ENCODE data around the gene AUTS2.
"Not testable (repeated sequence)": the region's sequence is repeated elsewhere in the genome, so short reads cannot be mapped to it uniquely, and the experiment has no call there.

AUTS2 gene

DNA sequence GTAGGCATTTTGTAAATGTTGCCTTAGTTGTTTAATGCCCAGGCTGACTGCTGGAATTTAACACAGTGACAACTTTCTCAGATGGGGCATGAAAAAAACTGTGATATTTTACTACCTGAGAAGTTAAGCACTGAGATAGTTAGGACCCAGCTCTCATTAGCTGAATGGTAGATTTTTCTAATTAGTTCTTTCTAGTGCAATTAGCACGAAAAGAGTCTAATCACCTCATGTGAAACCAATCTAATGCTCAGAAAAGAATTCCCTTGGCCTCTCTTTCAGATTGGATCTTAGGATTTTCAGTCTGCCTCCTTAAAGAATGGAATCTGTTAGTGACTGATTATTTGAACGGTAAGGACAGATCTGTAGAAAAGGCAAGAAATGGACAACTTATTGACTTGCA, 743.2 kb downstream of the AUTS2 start:
- DNase-seq (ENCODE audit: low read depth, low spot score), result no peak

DNA sequence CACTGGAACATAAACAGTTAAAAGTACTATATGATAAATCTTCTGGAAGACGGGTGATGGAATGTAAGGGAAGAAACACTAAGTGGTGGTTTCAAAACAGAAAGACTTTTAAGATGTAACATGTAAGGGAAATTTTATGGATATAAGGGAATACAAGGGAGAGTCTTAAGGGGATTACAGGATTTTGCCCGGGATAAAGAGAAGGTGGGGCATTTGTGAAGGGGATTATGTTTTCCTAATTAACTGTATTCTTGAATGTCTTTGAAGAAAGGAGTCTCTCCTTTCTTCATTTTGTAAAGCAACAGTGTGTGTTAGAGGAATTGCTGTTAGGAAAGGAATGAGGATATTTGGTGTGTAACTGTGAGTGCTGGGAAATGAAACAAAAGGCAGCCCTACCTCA, 745.2 kb downstream of the AUTS2 start:
- DNase-seq (ENCODE audit: low read depth, low spot score), result no peak

DNA sequence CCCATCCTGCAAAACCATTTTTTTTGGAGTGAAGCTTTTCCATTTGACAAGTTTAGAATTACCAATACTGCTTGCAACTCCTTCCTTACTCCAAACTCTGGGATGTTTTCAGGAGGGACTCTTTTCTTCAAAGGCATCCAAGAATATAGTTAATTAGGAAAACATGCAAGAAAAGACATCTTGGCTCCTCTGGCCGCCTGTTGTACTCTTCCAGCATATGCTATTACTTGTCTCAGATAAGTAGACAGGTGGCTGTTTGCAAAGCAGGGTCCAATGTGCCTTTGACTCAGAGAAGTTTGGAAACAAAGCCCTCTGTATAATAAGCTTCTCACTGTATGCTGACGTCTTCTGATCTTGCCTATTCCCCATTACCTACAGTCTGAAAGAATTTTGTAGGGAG, 746.5 kb downstream of the AUTS2 start:
- no peak for DNase-seq (ENCODE audit: low read depth, low spot score)

DNA sequence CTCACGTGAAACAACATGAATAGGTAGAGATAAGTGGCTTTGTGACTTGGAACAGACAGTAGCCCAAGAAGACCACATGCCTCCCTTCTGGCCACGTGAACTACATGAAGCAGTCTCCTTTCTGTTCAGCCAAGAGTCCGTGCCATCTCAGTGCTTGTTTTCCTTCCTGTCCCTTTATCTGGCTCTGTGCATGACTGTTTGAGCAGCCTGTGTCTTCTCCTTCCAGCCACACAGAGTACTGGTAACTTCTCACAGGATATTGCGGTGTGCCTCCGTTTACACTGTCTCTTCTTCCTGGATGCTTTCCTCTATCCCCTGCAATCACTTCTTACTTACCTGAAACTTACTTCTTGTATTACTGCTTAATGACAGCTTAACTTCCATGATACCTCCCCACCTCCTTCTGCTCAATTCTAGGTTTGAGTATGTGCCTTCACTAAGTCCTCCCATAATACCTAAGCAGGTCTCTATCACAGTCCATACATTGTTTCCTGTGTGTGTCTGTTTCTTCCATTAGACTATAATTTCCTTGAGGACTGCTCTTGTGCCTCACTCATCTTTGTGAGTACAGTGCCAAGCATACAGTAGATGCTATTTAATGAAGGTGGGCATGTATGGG, 748.7 kb downstream of the AUTS2 start:
- no peak for DNase-seq (ENCODE audit: low read depth, low spot score)

DNA sequence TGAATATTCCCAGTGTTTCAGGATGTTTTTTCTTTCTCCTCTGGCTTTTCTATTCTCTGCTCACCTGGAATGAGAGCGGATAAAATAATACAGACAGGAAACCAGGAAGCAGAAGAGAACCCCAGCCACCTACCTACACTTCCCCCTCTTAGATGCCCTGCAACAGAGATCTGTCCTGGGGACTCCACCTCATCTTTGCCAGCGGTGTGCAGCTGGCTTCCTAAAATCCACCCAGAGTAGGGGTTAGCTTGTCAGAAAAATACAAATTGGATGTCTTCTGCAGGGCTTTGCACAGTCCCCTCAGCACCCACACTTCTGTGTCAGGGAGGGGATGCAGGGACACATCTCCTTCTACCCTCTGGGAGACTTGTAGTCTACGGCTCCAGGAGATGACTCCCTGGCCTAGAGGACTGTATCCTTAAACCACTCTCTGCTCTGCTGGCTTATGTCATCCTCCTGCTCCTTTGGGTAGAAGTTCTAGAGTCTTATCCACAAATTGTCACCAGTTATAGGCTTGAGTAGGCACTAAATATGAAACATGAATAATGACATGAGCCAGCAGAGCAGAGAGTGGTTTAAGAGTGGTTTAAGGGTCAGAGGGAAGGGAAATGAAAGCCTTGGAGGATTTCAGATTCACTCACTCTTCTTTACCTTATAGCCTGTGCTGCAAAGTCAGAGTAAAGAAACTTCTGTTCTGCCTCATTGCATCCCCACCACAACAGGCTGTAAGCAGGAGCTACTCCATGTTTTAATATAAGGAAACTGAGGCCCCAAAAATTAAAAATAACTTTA, 749.4 kb downstream of the AUTS2 start:
- DNase-seq (ENCODE audit: low read depth, low spot score), result no peak

DNA sequence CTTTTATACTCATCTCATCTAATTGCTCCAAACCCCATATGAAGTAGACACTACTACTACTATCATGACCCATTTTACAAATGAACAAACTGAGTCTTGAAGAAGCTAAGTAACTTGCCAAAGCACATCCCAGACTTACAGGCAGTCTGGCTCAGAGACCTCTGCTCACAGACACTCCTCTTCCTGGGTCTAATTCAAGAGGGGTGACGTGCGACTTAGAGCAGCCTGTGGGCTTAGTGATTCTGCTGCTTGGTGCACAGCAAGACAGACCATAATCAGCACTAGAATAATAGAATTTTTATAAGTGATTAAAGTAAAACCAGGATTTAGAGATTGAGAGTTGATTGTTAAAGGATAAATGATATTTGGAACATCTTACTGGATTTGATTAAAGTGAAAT, 750.8 kb downstream of the AUTS2 start:
- no peak for DNase-seq (ENCODE audit: low read depth, low spot score)

DNA sequence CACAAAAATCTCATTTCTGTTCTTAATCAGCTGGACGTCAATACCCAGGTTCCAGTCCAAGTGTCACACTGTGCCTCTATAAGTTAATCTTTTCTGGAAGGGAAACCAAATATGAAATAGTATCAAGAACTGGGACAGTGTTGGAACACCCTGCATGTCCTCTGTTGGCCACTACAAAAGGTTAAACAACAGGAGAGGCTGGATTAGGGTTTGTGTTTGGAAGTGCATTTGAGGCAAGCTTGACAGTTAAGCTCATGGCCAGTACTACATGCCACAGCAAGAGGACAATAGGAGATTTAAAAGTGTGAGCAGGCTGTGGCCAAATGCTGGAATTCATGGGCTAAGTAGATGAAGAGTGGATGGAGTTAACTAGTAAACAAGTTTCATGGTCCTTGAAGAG, 751.5 kb downstream of the AUTS2 start:
- DNase-seq (ENCODE audit: low read depth, low spot score), result no peak

DNA sequence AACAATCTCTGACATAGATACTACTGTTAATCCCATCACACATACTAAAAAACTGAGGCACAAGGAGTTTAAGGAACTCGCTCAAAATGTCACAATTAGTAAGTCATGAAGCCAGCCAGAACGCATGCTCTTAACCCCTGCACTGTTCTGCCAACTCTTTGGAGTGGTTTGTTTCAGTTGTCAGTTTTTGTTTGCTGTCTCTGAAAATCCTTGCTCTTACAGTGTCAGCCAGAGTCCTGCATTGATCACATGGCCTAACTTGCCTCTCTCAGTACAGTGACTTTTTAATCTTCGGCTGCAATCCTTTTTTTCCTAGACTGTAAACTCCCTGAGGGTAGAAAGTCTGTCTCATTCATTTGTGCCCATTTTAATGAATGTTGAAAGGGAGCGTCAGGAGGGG, 753.8 kb downstream of the AUTS2 start:
- DNase-seq (ENCODE audit: low read depth, low spot score), result no peak

DNA sequence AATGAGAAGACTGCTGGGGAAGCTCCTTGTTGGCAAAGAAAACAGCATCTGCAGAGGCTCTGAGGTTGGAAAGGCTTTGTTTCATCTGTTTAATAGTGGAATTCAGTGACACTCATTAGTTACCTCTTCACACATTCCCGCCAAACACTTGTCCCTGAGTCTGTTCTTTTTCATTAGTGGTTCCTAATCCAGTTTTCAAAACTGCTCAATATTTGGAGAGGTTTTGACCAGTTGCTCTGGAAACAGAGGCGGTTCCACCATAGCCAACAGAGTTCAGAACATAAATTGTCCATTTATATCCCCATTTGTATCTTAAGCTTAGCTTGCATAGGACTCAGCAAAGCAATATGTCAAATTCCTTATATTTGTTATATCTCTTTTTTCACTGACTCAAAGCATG, 754.6 kb downstream of the AUTS2 start:
- DNase-seq (ENCODE audit: low read depth, low spot score), result no peak

DNA sequence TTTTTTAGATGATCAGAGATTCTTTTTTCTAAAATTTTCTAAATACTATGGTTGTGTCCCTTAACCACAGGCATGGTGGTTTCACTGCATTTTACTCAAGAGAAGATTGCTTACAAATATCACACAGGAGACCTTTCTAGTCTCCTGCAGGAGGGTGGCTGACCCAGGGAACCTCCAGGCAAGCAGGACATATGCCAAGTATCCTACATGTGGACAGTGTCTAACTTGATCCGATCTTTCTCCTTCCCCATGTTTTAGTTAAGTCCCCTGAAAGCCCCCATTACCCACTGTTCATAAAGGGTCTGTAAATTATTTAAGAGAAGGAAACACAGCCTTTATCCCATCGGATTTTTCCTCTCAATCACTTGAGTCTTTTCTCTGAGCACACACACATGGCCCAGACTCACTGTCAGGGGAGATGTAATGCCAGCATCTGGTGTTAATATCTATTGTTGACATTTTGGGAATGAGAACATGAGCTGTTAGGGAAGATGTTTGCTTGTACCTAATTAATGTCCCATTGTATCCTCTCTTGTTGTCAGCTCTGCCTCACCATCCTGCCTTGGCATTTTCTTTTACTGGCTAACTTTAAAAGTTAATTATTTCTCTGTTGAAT, 755.2 kb downstream of the AUTS2 start:
- no peak for DNase-seq (ENCODE audit: low read depth, low spot score)

DNA sequence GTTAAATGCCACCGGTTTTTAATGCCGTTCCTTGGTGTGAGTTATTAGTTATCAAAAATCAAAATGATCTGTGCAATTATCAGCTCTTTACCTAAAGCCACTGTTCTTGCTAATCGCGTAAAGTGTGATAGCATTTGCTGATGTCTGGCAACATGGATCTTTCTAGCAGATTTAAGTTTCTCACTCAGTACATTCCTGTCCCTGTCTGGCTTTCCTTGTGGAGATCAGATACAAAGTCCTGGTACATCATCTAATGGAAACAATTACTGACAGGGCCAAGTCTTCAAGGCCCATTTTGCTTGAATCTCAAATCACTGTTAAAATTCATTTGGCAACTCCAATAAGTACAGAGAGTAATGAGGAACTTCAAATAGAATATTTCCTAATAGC, 755.7 kb downstream of the AUTS2 start:
- no peak for DNase-seq (ENCODE audit: low read depth, low spot score)

DNA sequence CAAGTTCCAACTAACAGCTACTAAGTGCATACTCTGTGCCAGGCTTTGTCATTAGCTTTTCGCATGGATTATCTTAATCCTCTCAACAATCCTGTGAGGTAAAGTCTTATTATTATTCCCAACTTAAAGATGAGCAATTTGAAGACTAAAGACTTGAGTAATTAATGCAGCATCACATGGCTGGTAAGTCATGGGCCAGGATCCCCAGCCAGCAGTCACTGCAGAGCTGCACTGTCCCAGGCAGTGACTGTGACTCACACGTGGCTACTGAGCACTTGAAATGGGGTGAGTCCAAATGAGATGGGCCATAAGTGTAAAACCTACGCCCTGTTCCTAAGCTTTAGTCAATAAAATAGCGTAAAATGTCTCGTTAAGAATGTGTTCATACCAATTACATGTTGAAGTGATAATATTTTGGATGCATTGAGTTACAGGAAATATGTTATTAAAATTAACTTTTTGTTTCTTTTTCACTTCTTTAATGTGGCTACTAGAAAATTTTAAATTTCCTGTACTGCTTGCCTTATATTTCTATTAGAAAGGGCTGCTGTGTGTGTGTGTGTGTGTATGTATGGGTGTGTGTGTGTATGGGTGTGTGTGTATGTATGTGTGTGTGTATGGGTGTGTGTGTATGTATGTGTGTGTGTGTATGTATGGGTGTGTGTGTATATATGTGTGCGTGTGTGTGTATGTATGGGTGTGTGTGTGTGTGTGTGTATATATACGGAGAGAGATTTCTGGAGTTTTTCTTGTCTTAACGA, 756.3 kb downstream of the AUTS2 start:
- no peak for DNase-seq (ENCODE audit: low read depth, low spot score)

DNA sequence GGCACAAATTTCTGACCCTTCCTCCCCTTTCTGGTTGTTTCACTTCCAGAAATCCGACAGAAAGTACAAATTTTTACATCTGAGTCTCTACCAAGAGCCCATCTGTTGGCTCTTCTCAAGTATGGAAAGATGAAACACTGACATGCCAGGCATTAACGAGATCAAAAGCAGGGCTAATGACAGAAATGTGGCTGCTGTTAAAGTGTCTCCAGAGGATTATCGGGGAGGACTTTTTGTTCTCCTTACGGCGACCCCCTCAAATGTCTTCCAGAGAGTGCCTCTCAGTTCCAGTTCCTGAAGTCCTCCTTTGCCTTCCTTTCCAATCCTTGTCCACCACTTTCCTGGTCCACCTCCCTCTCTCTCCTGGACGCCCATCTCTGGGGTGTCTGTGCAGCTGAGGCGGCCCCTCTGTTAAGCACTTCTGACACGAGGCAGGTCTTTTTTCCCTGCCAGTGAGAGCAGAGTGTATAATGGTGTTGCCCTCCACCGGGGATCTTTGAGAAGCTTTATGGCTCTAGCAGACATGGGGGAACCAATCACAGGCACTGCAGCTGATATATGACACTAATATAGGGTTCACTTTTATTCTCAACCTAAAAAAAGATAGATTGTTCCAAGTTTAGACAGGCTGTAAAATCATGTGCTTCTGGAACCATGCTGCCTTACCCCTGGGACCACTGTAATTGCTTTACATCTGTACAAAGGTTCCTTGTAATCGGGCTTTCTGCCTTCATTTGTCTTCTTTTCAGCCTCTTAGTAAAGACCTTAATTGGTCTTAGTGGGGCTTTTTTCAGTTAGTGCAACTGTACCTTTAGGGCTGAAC, 757.1 kb downstream of the AUTS2 start:
- DNase-seq (ENCODE audit: low read depth, low spot score), result no peak

DNA sequence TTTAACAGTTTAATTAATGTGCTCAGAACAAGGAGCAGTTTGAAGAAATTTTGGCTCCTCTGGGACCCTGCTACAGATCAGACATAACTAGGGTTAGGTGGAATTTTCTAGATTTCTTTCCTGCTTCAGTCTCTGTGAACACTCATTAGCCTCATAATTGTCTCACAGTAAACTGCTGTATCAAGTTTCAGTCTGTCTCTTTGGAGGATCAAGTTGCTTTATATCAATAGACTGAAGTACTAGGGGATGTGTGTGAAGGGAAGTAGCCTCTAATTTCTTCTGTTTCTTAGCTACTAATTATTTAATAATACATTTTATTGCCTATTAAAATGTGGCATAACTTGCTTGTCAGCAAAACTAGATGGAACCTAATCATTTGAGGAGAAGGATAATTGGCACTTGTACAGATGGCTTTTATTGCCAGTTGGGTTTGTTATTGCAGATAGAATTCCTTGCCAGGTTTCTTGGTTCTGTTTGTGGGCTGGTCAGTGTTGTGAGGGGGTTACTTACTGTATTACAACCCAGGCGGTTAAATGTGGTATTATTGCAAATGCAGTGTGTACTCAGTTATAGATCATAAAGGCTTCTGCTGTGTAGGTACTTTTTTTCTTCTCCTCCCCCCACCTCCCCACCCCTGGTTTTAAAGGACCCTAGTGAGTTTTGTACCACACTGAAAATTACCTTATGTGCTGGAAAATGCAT, 758.0 kb downstream of the AUTS2 start:
- no peak for DNase-seq (ENCODE audit: low read depth, low spot score)

DNA sequence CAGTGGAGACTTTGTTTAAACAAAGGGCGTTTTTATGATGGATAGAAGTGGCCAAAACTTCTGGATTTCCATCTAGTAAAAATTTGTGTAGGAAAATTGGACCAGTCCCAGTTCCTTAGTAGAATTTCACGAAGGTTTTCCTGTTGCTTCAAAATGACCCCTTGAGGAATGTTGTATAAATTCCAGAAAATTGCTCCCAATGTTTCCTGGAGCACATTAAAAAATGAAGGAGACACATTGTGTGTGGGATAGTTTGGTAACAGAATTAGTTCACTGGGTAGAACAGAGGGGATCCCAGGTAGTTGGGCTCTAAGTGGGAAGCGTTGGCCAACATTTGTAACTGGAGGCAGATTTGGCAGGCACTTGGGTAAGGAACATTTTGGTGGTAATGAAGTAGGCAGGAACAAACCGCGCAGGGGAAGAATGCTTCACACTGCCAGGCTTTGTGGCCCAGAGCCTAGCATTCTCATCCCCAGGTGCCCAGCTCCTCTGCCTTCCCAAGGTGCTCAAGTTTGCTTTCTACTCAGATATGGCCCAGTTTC, 758.6 kb downstream of the AUTS2 start:
- DNase-seq (ENCODE audit: low read depth, low spot score), result no peak

DNA sequence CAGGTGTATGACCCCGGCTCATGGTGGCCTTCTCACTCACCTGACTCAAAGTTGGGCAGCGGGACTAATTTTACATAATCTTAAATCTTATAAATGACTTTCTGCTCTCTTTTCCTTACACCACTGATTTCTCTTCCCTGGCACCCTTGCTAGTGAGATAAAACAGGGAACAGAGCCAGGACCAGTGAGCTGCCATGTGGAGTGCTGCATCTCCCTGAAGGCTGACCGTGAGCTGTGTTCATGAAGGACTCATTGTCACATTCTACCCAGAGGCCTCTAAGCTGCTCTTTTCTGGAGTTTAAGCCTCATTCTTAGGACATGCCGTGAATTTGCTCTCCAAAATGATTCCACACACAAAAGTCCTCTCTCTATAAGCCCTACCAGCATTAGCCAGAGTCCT, 762.3 kb downstream of the AUTS2 start:
- DNase-seq (ENCODE audit: low read depth, low spot score), result no peak

DNA sequence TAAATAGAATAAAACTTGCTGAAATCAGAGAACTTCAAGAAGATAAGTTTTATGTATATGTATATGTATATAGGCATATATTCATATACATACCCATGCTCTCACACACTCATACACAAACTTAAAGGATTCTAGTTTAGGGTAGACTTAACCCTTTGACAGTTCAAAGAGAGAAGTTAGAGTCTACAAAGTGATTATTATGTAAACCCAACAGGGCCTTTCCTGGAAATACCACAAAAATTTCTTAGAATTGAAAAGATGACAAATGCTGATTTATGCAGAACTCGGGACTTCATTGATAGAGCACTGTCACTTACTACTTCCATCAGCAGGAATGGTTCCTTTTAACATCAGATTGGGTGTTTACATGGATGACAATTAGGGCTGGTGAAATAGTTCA, 763.5 kb downstream of the AUTS2 start:
- DNase-seq (ENCODE audit: low read depth, low spot score), result no peak

DNA sequence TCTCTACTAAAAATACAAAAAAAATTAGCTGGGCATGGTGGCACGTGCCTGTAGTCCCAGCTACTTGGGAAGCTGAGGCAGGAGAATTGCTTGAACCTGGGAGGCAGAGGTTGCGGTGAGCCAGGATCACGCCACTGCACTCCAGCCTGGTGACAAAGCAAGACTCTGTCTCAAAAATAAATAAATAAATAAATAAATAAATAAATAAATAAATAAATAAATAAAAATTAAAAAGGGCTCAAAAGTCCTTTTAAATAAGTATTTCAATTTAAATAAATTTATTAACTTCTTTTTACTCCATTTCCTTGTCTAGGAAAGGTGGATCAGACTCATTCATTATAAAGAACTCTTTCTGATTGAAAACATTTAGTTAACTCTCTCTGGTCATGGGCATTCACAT, 766.1 kb downstream of the AUTS2 start:
- DNase-seq (ENCODE audit: low read depth, low spot score), result not testable (repeated sequence)

DNA sequence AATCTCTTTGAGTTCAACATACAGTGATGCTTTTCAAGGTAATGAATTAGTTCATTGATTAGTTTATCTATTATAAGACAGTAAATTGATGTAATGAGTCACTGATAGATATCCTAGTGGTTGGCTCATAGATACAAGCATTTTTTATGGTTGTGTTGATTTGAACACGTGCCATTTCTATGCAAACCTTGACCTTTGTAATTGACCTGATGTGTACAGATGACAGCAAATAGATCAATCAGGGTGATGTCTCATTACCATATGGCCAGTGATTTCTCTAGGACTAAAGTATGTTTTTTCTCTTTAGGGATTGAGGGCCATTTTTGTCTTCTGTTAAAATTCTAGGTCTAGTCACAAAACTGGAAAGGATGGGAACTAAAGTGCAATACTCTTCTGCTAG, 773.4 kb downstream of the AUTS2 start:
- DNase-seq (ENCODE audit: low read depth, low spot score), result no peak

DNA sequence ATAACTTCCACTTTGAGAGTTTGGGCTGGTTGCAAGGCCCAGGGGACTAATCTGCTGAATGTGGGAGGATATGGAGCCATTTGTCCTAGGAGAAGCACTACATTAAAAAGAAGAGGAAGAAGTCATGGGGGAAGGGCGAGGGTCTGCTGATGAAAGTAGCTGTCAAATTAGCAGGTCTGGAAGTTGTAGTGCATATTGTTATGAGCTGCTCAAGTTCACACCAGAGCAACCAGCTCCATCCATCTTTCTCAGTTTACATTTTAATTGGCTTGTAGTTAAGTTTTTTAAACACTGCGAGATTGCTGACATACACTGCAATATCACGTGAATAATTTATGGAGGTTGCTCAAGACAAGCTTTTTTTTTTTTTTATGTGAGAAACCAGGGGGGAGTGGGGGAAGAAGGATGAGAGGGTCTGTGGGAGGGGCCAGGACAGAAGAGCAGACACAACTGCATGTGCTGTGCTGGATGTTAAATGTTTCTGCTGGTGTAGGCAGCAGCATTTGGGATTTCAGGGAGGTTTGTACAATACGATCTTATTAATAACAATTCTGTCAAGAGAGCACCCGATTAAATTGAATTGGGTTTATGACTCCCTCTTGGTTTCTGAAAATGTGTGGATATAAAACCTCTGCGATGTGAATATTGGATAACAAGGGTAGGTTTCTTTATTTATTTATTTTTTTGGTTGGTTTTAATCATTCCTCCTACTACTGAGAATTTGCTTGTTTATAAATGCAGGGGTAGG, 774.7 kb downstream of the AUTS2 start:
- DNase-seq (ENCODE audit: low read depth, low spot score), result no peak
